ENCODE measurements around the gene SUV39H1. TPM values are rescaled to one million over a fixed set of nuclear protein-coding genes. Genes with fewer than 3 reads are reported as not detected.

SUV39H1 gene
- total and polyA plus RNA-seq, 9 of the 15 experiments (the other 6 are each of a cell fraction or from before 2014, with no cell fraction given), result 4.7 to 34.7 (median 17.9) TPM

GRCh38 chrX:48737213-48737938, 40.8 kb downstream of the SUV39H1 start (continued):
- TF ChIP-seq CTCF (IDR thresholded peaks at IDR 0.05 in 2 of 3, conservative IDR thresholded peaks at IDR 0.05 in 1 of 3; ENCODE audit: insufficient read depth in 2 of 3, low read depth in 1 of 3, low read length in 3 of 3) (no peak), ZNF584 (CRISPR knock-in tag; IDR thresholded peaks at IDR 0.05; ENCODE audit: low read depth) (no peak), E2F8 (IDR thresholded peaks at IDR 0.05; ENCODE audit: low read depth, partially characterized antibody) (peak; percentile 81), AFF4 (CRISPR knock-in tag; IDR thresholded peaks at IDR 0.05) (0 out of 2 replicates have a peak, but pooled peaks have one; percentile 39), CTCFL (IDR thresholded peaks at IDR 0.05; ENCODE audit: borderline replicate concordance, insufficient read depth, low read depth, low read length, poor library complexity, severe bottlenecking) (no peak), TAF1 (IDR thresholded peaks at IDR 0.05; ENCODE audit: control insufficient read depth, extremely low read depth, insufficient read depth, low read length, severe bottlenecking) (peak; percentile 41), GABPB1 (CRISPR knock-in tag; IDR thresholded peaks at IDR 0.05) (peak; percentile 81), ZNF324 (CRISPR knock-in tag; IDR thresholded peaks at IDR 0.05) (no peak), TBP (optimal IDR thresholded peaks at IDR 0.05; ENCODE audit: low read depth, low read length) (peak; percentile 66), FOXK2 (conservative IDR thresholded peaks at IDR 0.05 in 1 of 2, IDR thresholded peaks at IDR 0.05 in 1 of 2; ENCODE audit: low read depth in 2 of 2) (peak in 1 of 2 experiments; percentile 99; a peak in 3 of 4 replicates), SIN3B (IDR thresholded peaks at IDR 0.05; ENCODE audit: low read depth) (peak; percentile 10; the same call in 1 of the 2 replicates), PHB (CRISPR knock-in tag; IDR thresholded peaks at IDR 0.05) (no peak), NCOA6 (IDR thresholded peaks at IDR 0.05) (no peak), TOE1 (IDR thresholded peaks at IDR 0.05; ENCODE audit: borderline replicate concordance) (peak; percentile 78), TOE1 (CRISPR knock-in tag; IDR thresholded peaks at IDR 0.05; ENCODE audit: borderline replicate concordance, low read depth) (no peak), MTA2 (IDR thresholded peaks at IDR 0.05; ENCODE audit: low read depth) (peak; percentile 40)

Measured in K562 (cell line).